DMS114 treated with DMSO at 0.1 percent for 48 hours (cell line): ENCODE measurements around the gene LHFPL3.
"Not testable (repeated sequence)": the region's sequence is repeated elsewhere in the genome, so short reads cannot be mapped to it uniquely, and the experiment has no call there.

Experiments
- DNase-seq: peaks from one replicate; lab custom pipeline; 2025; ENCODE audit not compliant: unreplicated experiment; lab: John Stamatoyannopoulos, UW

Gene LHFPL3

DNA sequence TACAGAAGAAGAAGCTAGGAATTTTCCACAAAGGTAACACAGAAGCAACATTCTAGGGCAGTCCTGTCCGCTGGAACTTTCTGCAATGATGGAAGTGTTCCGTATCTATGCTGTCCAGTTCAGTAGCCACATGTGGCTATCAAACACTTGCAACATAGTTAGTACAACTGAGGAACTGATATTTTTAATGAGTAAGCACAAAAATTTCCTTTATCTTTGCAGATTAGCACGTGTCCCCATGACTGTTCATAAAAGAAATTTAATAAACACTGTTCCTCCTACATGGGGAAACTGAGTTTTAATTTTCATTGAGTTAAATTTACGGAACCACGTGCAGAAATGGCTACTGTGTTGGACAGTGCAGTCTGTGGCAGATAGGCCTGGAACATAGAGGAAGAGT is 349.2 kb downstream of the LHFPL3 start:
- no peak for DNase-seq

DNA sequence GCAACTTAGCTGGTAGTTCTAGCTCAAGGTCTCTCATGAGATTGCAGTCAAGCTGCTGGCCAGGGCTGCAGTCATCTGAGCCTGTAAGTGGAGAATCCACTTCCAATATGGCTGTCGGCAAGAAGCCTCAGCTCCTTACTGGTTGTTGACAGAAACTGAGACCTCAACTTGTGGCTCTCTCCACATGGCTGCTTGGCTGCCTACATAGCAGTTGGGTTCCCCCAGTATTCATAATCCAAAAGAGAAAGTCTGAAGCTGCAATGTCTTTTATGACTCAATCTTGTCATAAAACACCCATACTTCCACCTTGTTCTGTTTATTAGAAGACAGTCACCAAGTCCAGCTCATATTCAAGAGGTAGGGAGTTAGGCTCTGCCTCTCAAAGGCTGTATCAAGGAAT is 350.7 kb downstream of the LHFPL3 start:
- DNase-seq: no peak

DNA sequence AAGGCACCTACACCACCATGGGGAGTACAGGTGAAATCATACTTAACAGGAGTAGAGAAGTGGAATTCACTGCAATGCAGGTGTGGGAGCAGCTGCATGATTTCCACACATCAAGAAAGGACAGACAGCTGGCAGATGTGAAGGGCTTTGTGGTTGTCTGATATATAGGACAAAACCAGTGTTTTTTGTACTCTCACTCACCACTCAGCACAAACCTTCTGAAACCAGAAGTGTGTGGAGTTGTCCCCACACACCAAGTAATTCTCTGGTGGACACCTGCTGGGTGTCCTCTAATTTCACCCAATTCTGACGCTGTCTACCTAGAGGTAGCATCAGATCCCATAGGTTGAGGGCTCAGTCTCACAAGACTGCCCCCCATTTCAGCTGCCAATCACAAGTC is 357.9 kb downstream of the LHFPL3 start:
- no peak for DNase-seq

DNA sequence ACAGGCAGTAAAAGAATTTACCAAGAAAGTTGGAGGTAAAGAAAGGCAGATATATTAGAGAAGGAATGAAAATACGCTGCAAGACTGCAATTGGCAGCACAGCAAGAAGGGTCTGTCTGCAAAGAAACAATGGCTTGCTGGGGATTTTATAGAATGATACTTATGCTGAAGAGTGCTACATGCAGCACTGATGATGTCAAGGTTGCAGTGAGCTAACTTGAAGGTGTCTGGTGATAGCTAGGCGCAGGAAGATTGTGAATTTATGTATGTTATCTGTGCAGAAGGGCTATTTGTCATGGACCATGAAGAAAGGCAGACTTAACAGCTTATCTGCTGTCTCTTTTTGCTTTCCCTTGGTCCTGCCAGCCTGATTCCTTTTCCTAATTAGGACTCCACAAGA is 366.3 kb downstream of the LHFPL3 start:
- no peak for DNase-seq

DNA sequence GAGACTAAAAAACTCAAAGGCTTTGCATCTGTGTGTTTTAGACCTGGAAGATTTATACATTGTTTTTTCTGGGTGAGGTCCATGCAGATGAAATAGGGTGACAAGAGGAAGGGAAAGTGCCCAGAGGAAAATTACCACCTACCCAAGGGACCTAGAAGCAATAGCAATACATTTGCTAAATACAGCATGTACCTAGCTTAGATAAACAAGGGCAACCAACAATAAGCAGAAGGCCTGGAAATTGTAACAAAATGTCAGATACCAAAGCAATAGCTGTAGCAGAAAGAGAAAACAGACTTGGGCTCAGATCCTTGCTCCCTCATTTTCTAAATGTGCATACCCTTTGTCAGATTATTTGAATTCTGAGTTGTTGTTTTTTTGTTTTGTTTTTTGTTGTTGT is 367.2 kb downstream of the LHFPL3 start:
- no peak for DNase-seq

DNA sequence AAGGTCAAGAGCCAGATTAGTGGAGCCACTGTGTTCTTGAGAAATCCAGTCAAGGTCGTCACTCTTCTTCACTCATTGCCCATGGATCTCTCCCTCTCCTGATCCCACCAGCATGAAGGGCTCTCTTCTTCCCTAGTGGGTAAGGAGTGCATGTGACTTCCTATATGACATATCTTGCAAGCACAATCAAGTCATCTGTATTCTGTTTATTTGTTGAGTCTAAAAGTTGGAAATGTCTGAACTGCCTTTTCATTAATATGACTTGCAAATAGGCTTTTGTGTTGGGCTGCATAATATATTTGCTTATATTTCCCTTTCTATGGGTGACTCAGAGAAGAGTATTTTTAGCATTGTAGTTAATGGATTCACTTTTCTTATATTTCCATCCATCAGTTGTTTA is 371.9 kb downstream of the LHFPL3 start:
- no peak for DNase-seq

DNA sequence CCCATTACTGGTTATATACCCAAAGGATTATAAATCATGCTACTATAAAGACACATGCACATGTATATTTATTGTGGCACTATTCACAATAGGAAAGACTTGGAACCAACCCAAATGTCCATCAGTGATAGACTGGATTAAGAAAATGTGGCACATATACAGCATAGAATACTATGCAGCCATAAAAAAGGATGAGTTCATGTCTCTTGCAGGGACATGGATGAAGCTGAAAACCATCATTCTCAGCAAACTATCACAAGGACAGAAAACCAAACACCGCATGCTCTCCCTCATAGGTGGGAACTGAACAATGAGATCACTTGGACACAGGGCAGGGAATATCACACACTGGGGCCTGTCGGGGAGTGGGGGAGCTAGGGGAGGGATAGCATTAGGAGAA is 392.6 kb downstream of the LHFPL3 start:
- not testable (repeated sequence) for DNase-seq

DNA sequence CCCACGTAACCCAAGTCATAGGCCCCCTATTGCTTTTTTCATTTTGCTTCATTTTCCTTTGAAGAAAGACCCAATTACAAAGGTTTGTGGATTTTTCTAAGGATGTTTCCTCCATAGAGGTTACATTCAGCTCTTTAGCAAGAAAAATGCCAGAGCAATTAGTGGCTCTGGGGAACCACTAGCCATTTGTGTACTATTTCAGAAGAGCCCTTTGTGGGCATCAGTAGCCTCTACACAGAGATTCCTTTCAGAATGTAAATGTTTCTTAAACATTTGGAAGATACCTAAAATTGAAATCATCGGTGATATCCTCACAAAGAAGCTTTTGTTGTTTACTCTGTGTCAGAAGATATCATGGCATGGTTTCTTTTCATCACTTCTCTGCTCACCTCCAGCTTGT is 394.6 kb downstream of the LHFPL3 start:
- no peak for DNase-seq

DNA sequence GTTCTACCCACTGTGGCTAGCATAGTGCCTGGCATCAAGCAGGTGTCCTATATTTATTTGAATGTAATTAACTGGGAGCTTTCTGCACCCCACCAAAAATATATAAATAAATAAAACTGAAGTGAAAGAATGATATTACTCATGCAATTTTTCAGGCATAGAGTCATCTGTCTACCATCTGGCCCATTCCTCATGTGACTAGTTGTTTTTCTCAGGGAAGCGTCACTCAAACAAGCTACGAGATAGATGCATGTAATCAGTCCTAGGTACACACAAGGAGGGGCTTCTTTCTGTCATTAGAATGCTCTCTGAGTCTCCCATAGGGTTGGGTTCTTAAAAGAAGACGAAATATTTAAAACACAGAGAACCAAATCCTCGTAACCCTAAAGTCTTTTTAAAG is 430.1 kb downstream of the LHFPL3 start:
- no peak for DNase-seq

DNA sequence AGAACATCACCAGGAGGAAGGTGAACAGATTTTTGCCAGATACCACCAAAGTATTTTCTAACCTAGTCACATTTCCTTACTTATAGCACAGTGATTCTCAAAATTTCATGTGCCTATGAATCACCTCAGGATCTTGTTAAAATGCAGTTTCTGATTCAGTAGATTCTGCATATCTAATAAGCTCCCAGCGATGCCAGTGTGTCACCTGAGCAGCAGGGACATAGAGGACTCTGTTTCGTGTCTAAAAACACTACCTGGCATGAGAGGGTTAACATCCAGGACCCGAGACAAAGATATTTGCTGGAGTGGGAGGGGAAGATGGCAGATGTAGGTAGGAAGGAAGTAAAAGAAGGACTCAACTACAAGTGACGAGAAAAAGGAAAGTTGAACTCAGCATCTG is 433.5 kb downstream of the LHFPL3 start:
- no peak for DNase-seq

DNA sequence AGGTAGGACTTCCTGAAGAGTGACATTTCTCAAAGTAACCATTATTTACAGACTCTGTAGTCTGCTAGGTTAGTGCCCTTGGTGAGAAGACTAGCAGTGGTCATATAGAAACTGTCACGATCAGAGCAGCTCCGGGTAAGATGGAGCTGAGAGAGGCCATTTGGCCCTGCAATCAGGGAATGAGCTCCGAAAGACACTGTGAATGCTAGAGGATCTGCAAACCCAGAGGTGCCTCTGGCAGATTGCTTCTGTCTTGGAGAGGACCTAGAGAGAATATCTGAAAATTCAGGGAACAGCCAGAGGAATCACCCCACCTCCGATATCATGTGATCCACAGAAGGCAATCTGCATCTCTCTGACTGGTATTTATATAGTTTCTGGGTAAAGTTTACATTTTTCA is 438.7 kb downstream of the LHFPL3 start:
- no peak for DNase-seq

DNA sequence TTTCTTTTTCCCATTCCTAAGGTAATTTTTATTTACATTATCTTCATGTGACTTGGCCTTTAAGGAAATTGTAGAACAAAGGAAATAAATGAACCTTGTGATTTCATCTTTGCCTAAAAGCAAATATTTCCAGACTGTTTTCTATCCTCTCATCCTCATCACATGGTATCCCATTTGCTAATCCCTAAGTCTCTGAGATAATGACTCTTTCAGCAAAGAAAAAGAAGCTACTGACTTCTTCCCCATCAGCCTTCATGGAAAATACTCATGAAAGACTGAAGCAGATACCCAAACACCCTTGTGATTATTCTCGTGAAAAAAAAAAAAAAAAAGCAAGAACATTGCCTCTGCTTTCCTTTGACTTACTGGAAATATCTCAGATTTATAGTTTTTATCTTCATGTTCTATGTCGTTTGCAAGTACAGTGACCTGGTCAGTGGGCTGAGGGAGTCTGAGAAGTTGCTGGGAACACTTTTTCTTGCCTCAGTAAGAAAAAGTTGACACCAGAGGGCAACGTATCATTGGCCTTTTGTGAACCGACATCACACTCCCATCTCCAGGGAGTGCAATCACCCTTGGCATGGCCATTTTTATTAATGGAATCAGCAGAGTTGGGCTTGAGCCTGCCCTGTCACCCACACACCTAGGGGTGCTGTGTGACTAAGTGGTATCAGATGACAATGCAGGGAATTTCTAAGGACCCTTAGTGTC is 439.6 kb downstream of the LHFPL3 start:
- no peak for DNase-seq

DNA sequence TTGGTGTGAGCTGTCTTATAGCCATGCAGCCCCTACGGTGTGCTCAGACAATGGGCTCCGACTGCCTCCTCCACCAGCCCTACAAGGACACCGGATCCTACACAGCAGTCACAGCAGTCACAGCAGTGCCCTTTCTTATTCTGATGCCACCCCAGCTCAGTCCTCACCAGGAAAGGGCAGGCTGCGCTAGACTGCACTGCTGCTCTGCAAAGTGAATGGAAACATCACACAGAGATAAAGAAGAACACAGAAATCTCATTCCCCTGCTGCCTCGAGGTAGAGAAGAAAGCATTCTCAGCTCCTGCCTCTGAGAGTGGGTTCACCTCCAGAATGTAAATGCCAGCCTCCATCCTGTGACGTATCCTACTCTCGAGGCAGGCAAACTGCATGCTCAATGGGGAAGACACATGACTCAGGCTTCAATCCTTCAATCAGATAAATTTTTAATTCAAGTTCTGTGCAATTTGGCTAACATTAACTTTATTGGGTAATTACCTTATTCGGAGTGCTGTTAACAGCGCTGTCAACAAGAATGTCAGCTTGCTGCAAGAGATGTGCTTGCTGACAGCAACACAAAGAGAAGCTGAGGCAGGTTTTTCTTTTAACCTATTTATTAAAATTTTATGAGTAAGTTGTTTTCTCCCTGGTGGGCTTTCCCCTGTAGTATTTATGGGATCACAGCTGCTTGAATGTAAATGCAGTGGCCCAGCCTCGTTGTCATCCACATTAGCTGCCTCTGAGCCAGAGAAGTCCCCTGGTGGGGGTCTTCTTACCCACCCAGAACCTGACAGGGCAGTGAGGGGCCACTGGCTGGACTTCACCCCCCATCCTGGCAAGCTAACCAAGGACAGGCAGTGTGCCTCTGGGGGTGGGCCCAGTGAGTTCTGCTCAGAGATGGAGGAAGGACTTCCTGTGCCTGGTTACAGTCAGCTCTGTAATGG is 444.3 kb downstream of the LHFPL3 start:
- DNase-seq: no peak

DNA sequence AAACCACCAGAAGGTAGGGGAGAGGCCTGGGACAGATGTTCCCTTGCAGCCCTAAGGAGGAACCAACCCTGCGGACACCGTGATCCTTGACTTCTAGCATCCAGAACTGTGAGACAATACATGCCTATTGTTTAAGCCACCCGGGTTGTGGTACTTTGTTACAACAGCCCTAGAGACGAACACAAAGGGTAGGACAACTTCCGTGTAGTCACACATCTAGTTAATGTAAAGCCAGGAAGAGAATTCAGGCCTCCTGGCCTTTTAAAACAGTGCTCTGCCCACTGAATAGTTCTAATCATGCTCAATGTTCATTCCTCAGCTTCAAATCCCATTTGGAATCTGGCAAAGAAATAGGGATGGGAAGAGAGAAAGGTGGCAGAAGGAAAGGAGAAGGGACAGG is 445.4 kb downstream of the LHFPL3 start:
- no peak for DNase-seq

DNA sequence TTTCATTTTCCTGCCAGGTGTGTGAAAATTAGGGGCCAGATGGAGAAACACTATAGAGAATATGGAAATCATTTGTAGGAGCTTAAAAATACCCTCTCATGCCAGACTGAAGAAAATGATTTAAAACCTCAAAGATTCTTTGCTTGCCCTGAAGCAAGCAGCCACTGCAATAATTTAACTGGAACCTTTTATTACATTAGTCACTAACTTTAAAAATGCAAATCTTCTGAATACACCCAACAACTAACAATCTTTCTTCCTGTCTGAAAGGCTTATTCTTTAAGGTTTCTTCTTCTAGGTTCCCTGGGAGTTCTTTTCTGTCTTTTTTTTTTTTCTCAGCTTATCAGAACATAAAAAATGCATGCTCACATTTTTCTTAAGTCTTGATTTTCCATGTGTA is 447.1 kb downstream of the LHFPL3 start:
- DNase-seq: no peak

DNA sequence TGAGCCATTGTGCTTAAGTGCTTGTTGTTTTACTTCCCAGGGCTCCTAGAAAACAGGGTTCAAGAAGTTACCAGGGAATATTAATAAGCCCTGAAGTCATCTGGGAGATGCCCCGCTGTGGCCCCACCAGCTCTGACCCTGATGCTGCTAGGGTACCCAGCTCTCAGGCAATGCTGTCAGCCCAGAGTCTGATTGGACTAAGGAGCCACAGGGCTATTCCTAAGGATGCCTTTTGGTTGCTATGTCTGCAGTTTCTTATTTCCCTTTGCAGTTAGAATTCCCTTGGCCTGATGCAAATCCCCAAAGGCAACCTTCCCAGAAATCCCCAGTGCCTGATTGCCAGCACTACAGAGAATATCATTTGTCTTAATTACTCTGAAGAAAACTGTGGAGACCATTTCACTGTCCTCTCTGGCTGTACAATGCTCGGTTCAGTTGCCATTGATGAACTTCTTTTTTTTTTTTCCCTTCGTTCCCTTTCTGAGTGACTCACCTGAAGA is 448.9 kb downstream of the LHFPL3 start:
- DNase-seq: no peak

DNA sequence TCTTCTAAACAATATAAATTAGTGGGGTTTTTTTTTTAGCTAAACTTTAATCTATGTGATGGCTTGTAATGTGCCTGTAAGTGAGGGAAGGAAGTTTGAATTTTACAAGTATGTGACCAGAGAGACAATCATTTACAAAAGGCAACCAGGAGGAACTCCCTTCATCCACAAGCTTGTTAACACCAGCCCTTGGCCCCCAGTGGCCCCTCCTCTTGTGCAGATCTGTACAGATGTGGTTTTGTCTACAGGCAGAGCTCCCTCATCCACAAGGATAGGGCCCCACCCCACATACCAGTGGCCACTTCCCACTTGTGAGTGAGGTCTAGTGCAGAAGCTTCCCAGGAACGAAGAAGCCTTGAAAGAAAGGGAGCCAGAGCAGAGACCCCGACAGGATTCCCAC is 451.5 kb downstream of the LHFPL3 start:
- no peak for DNase-seq

DNA sequence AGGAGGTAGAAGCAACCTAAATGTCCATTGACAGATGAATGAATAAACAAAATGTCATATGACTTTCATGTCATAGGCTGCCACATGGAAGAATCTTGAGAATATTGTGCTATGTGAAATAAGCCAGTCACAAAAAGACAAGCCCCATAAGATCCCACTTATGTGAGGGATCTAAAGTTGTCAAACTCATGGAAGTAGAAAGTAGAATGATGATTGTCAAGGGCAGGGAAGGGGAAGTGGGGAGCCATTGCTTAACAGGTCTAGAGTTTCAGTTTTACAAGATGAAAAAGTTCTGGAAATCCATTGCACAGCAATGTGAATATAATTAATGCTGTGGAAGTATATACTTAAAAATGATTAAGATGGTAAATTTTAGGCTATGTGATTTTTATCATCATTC is 456.3 kb downstream of the LHFPL3 start:
- DNase-seq: no peak

DNA sequence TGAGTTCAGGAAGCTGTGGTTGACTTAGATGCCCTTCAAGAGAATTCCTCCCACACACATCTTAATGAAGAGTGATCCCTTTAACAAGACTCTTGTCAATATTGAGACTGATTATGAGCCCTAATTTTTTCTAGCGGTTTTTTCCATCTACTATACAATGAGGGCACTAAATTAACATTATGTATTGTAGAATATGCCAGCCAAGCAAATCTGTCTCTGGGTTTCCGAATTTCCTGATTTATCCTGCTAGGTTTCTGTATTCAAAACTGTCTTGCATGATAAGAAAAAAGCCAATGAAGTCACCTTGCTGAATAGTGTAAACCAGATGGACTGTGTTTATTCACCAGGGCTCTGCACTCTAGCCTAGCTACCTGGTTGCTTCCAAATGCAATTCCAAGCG is 461.4 kb downstream of the LHFPL3 start:
- DNase-seq: no peak

DNA sequence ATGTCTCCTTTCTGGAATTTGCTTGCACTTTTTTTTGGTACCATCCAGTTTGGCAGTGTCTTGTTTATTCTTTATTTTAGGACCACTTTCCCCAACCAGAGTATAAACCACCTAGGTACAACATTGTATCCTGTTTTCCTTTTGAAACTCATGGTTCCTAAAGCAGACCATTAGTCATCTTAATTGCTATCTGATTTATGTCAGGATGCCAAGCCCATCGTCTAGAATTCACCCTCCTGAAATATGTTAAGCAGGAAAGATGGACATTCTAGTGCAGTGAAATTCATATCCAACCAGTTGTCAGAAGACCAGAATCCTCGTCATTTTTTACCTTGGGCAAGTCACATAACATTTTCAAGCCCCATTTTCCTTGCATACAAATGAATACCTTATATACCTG is 462.0 kb downstream of the LHFPL3 start:
- DNase-seq: no peak

DNA sequence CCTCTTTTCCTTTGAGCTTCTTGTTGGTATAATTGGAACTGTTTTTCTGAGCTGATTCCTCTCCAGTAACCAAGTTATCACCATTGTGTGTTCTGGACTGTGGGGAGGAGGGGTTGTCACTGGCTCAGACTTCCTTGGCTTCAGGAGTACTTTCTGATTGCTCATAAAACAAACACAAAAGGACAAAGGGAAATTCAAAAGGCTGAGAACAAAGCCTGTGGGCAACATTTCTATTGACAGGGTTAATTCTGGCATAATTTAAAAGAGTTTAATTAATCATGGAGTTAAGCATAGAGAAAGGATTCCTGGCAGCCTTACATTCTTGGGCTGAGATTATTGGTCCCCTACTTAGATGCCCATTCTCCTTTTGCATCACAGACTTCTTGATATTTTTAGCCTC is 462.7 kb downstream of the LHFPL3 start:
- DNase-seq: no peak

DNA sequence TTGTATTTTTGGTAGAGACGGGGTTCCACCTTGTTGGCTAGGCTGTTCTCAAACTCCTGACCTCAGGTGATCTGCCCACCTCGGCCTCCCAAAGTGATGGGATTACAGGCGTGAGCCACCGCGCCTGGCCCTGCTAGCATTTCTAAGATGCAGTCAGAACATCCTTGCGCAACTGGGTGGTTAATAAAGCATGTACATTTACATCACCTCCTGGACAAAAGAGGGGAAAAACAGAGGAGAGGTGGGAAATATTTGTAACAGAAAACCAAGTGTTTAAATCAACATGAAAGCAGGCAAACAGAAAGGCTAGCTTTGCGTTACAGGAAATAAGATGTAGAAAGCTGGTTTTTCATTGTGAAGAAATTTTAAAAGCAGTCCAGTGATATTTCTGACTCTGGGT is 464.7 kb downstream of the LHFPL3 start:
- DNase-seq: no peak
